HG03575 (cell line): ENCODE results near the gene DPH3.

Experiments used
- ATAC-seq: cut with Tn5 transposase; IDR thresholded peaks from one replicate; pipeline ENCODE4 v1.9.1; 2021; ENCODE audit not compliant: unreplicated experiment, insufficient number of reproducible peaks, low FRiP score; ENCODE audit errors: extremely low read depth

The DPH3 gene

GRCh38 chr3:16295298-16295890, 30.7 kb upstream of the DPH3 start:
- ATAC-seq: no peak

- ATAC-seq: no peak
Measured at GRCh38 chr3:16294844-16295243, 30.1 kb upstream of the DPH3 start.

GRCh38 chr3:16290827-16291196, 26.1 kb upstream of the DPH3 start:
- no peak for ATAC-seq

- ATAC-seq: no peak
Measured at GRCh38 chr3:16290007-16290826, 25.5 kb upstream of the DPH3 start.

- ATAC-seq: no peak
Measured at GRCh38 chr3:16289144-16289889, 24.6 kb upstream of the DPH3 start.

GRCh38 chr3:16288664-16289063, 23.9 kb upstream of the DPH3 start:
- no peak for ATAC-seq

GRCh38 chr3:16286751-16287543, 22.2 kb upstream of the DPH3 start:
- ATAC-seq: no peak

- ATAC-seq: no peak
Measured at GRCh38 chr3:16286161-16286560, 21.4 kb upstream of the DPH3 start.

- no peak for ATAC-seq
Measured at GRCh38 chr3:16284633-16285032, 19.9 kb upstream of the DPH3 start.

- ATAC-seq: no peak
Measured at GRCh38 chr3:16280671-16281070, 15.9 kb upstream of the DPH3 start.

- ATAC-seq: no peak
Measured at GRCh38 chr3:16279010-16279801, 14.5 kb upstream of the DPH3 start.

GRCh38 chr3:16277471-16277870, 12.7 kb upstream of the DPH3 start:
- no peak for ATAC-seq

- no peak for ATAC-seq
Measured at GRCh38 chr3:16273867-16274266, 9.1 kb upstream of the DPH3 start.

GRCh38 chr3:16272588-16272987, 7.8 kb upstream of the DPH3 start:
- no peak for ATAC-seq

- no peak for ATAC-seq
Measured at GRCh38 chr3:16270855-16271254, 6.1 kb upstream of the DPH3 start.

GRCh38 chr3:16266714-16267113, 2.0 kb upstream of the DPH3 start:
- no peak for ATAC-seq

GRCh38 chr3:16265455-16265786, 678 bp upstream of the DPH3 start:
- no peak for ATAC-seq

GRCh38 chr3:16264174-16264707, 502 bp downstream of the DPH3 start:
- ATAC-seq: no peak
